IMR-90 (cell line): ENCODE results near the gene PNMA8C. TPM values are rescaled to one million over a fixed set of nuclear protein-coding genes. Genes with fewer than 3 reads are reported as not detected.

Source experiments
- ATAC-seq: fragments of 200-7000 bp; cut with Tn5 transposase; 2 replicates; pipeline ENCODE4 v1.9.1; 2020; ENCODE audit warnings: low read depth, mild to moderate bottlenecking, moderate library complexity
- BruUV-seq: library from RNA; stranded (reverse); fragments of 400-500 nt; replicated peaks from 2 replicates; lab custom pipeline; 2021; lab: Mats Ljungman, UMichigan
- CTCF ChIA-PET: fragments of 300-600 bp; formaldehyde crosslinking; extraction: SDS; loops from one replicate; lab custom pipeline; 2021; ENCODE audit warnings: antibody characterized with exemption; lab: Yijun Ruan, JAX
- POLR2A ChIA-PET: fragments of 300-600 bp; sonication (Branson Sonifier 250); formaldehyde crosslinking; loops from one replicate; lab custom pipeline; 2022; ENCODE audit warnings: antibody characterized with exemption; ENCODE audit not compliant: unreplicated experiment; lab: Charles Lee
- DNase-seq: peaks from one replicate; pipeline ENCODE4 v3.0.0; 2013
- H2AFZ ChIP-seq: replicated peaks from 2 replicates; pipeline ENCODE3; 2013; ENCODE audit warnings: low read length, mild to moderate bottlenecking; ENCODE audit not compliant: poor library complexity
- H2AK5ac ChIP-seq: 2 replicates; pipeline ENCODE4 v1.6.1; 2013; ENCODE audit warnings: low read depth, low read length, inconsistent platforms
- H2AK9ac ChIP-seq: replicated peaks from 2 replicates; pipeline ENCODE3; 2013; ENCODE audit warnings: mild to moderate bottlenecking, low read depth, low read length, moderate library complexity; ENCODE audit not compliant: poor library complexity
- H2BK120ac ChIP-seq: 2 replicates; pipeline ENCODE4 v1.6.1; 2013; ENCODE audit warnings: low read depth, low read length, inconsistent platforms
- H2BK15ac ChIP-seq: 3 replicates; pipeline ENCODE4 v1.6.1; 2013; ENCODE audit warnings: low read depth, low read length, inconsistent platforms
- H2BK20ac ChIP-seq: 2 replicates; pipeline ENCODE4 v1.6.1; 2013; ENCODE audit warnings: low read depth, mild to moderate bottlenecking, inconsistent platforms, low read length, moderate library complexity
- H2BK5ac ChIP-seq: 2 replicates; pipeline ENCODE4 v1.6.1; 2013; ENCODE audit warnings: mild to moderate bottlenecking, low read depth, low read length, inconsistent platforms; ENCODE audit not compliant: poor library complexity, severe bottlenecking
- H3K14ac ChIP-seq: replicated peaks from 2 replicates; pipeline ENCODE4 v1.6.1; 2013; ENCODE audit warnings: low read depth, low read length, inconsistent platforms
- H3K18ac ChIP-seq: 2 replicates; pipeline ENCODE4 v1.6.1; 2013; ENCODE audit warnings: low read depth, low read length, control low read depth
- H3K23ac ChIP-seq: 2 replicates; pipeline ENCODE4 v1.6.1; 2013; ENCODE audit warnings: low read depth, low read length, inconsistent platforms
- H3K27ac ChIP-seq: 2 replicates; pipeline ENCODE4 v1.5.1; 2013; ENCODE audit warnings: mild to moderate bottlenecking, control low read depth, low read length; ENCODE audit not compliant: insufficient read depth
- H3K27me3 ChIP-seq: 2 replicates; pipeline ENCODE4 v1.6.1; 2013; ENCODE audit warnings: low read length; ENCODE audit not compliant: control insufficient read depth, insufficient read depth
- H3K36me3 ChIP-seq: 2 replicates; pipeline ENCODE4 v1.6.1; 2013; ENCODE audit warnings: low read length, mixed read lengths; ENCODE audit not compliant: control insufficient read depth, insufficient read depth
- H3K4ac ChIP-seq: 2 replicates; pipeline ENCODE4 v1.6.1; 2013; ENCODE audit warnings: low read depth, low read length, inconsistent platforms
- H3K4me1 ChIP-seq: 2 replicates; pipeline ENCODE4 v1.6.1; 2013; ENCODE audit warnings: low read length, mixed read lengths; ENCODE audit not compliant: control insufficient read depth, insufficient read depth
- H3K4me2 ChIP-seq: 2 replicates; pipeline ENCODE4 v1.6.1; 2013; ENCODE audit warnings: low read depth, mild to moderate bottlenecking, control low read depth, low read length, moderate library complexity
- H3K4me3 ChIP-seq: 2 replicates; pipeline ENCODE4 v1.5.1; 2013; ENCODE audit warnings: low read depth, mild to moderate bottlenecking, control low read depth, low read length, moderate library complexity; ENCODE audit not compliant: insufficient read depth
- H3K56ac ChIP-seq: 2 replicates; pipeline ENCODE4 v1.6.1; 2013; ENCODE audit warnings: low read length, inconsistent platforms; ENCODE audit not compliant: insufficient read depth; ENCODE audit errors: extremely low read depth
- H3K79me1 ChIP-seq, 2 experiments: 2 replicates each; pipeline ENCODE4 v1.6.1; 2013; ENCODE audit warnings: low read length in 2 of 2, inconsistent platforms in 1 of 2, low read depth in 1 of 2
- H3K9ac ChIP-seq: 2 replicates; pipeline ENCODE4 v1.6.1; 2013; ENCODE audit warnings: low read depth, low read length, control low read depth
- H3K9me1 ChIP-seq: 2 replicates; pipeline ENCODE4 v1.6.1; 2013; ENCODE audit warnings: low read length, inconsistent platforms; ENCODE audit not compliant: insufficient read depth
- H3K9me3 ChIP-seq: 2 replicates; pipeline ENCODE4 v1.6.1; 2013; ENCODE audit warnings: low read length; ENCODE audit not compliant: control insufficient read depth, insufficient read depth
- H4K20me1 ChIP-seq: 2 replicates; pipeline ENCODE4 v1.6.1; 2013; ENCODE audit warnings: low read length, inconsistent platforms; ENCODE audit not compliant: insufficient read depth
- H4K5ac ChIP-seq: 2 replicates; pipeline ENCODE4 v1.6.1; 2013; ENCODE audit warnings: mild to moderate bottlenecking, low read depth, low read length, control low read depth
- H4K8ac ChIP-seq, 2 experiments: 2 replicates each; pipeline ENCODE4 v1.6.1; 2013; ENCODE audit warnings: low read depth in 2 of 2, low read length in 2 of 2, control low read depth in 1 of 2, inconsistent platforms in 1 of 2
- H4K91ac ChIP-seq: 2 replicates; pipeline ENCODE4 v1.6.1; 2013; ENCODE audit warnings: low read depth, low read length, inconsistent platforms; ENCODE audit not compliant: insufficient read depth
- CHD1 ChIP-seq: IDR thresholded peaks from 2 replicates; pipeline ENCODE4 v1.6.1; 2012; ENCODE audit warnings: low read depth, low read length, improper control_type of control experiment
- MAFK ChIP-seq: IDR thresholded peaks from 2 replicates; pipeline ENCODE4 v1.6.1; 2012; ENCODE audit warnings: low read depth, low read length, improper control_type of control experiment
- POLR2A ChIP-seq: IDR thresholded peaks from 2 replicates; pipeline ENCODE4 v1.6.1; 2012; ENCODE audit warnings: mild to moderate bottlenecking, low read depth, low read length
- RFX5 ChIP-seq: IDR thresholded peaks from 2 replicates; pipeline ENCODE4 v1.8.0; 2012; ENCODE audit warnings: low read depth, mild to moderate bottlenecking, low read length, moderate library complexity
- WGBS, 2 experiments: methylation state at CpG; one replicate each; pipeline versions ENCODE4 v1.1.5 to v1.1.7; 2013; ENCODE audit warnings: missing lambda C conversion rate in 2 of 2; ENCODE audit not compliant: insufficient read length in 1 of 2; ENCODE audit errors: extremely low coverage in 2 of 2; 5-methylcytosine and 5-hydroxymethylcytosine counted together
- dilution Hi-C: fragments of 300-500 bp; cut with HindIII; formaldehyde crosslinking; loops from one replicate; pipeline ENCODE4 v1.14.3; 2018; ENCODE audit warnings: low sequenced_read_pairs; ENCODE audit not compliant: unreplicated experiment
- in situ Hi-C: fragments of 300-500 bp; cut with MboI; formaldehyde crosslinking; loops from 3 replicates; pipeline ENCODE4 v1.14.3; 2019; ENCODE audit warnings: low sequenced_read_pairs, inconsistent platforms, mixed read lengths
- intact Hi-C: fragments of 100-400 bp; cut with micrococcal nuclease; formaldehyde crosslinking; loops from 2 replicates; pipeline ENCODE4 v1.10.0; 2022
- polyA plus RNA-seq, 3 experiments: library from polyadenylated mRNA; depleted of rRNA; stranded (reverse); fragments of >200 nt; gene quantifications; 2 replicates each; pipeline ENCODE4 v1.2.3, GENCODE V29; 2012; ENCODE audit warnings: low replicate concordance in 1 of 3
- total RNA-seq: library from RNA; depleted of rRNA; stranded (reverse); fragments of >200 nt; gene quantifications from 2 replicates; pipeline ENCODE4 v1.2.3, GENCODE V29; 2012

The PNMA8C gene
- total and polyA plus RNA-seq, 2 of the 4 experiments (the other 2 are of a cell fraction): 0.09 to 0.18 TPM

- no peaks in the 10 kb centered on the region for H3K9me3 ChIP-seq
- CTCF ChIA-PET: no interaction called here
- no peak overlapping the region for H2BK15ac ChIP-seq
- intact Hi-C loops: no loop called here
- H2BK5ac ChIP-seq: no peak overlapping the region
- H3K4me2 ChIP-seq: no peak overlapping the region
- H3K4me3 ChIP-seq: no peak overlapping the region
- H3K14ac ChIP-seq: no peak overlapping the region
- no peak overlapping the region for H3K27ac ChIP-seq
- in situ Hi-C loops: no loop called here
- no CpG with 5 or more reads among the region's 2 CpGs for WGBS, 2 experiments
- H3K36me3 ChIP-seq: no peaks in the 10 kb centered on the region
- peaks cover 13% of the 10 kb centered on the region for H3K27me3 ChIP-seq
- no peak overlapping the region for H4K8ac ChIP-seq
- no peak overlapping the region for H3K9ac ChIP-seq
- peaks cover 4% of the 10 kb centered on the region; the same call in 1 of the 2 replicates for H3K4me1 ChIP-seq
- H3K23ac ChIP-seq: no peak overlapping the region
- H2BK120ac ChIP-seq: no peak overlapping the region
- H2AFZ ChIP-seq: no peak overlapping the region
- POLR2A ChIA-PET: no interaction called here
- ATAC-seq: no peak
- H4K20me1 ChIP-seq: no peaks in the 10 kb centered on the region
- H3K18ac ChIP-seq: no peak overlapping the region
- no peak overlapping the region for H4K5ac ChIP-seq
- no peaks in the 10 kb centered on the region for H3K9me1 ChIP-seq
- TF ChIP-seq RFX5: no peak
- no peak for TF ChIP-seq CHD1
- TF ChIP-seq MAFK: no peak
- no peak for TF ChIP-seq POLR2A
- no peak overlapping the region for H4K91ac ChIP-seq
- no TSS peak for BruUV-seq
- dilution Hi-C loops: no loop called here
- no peaks in the 10 kb centered on the region for H3K79me1 ChIP-seq
- no peak overlapping the region; the same call in 1 of the 2 replicates for H2AK5ac ChIP-seq
- H2BK20ac ChIP-seq: no peak overlapping the region
- no peak overlapping the region for H2AK9ac ChIP-seq
- no peak overlapping the region for H3K4ac ChIP-seq
- H3K56ac ChIP-seq: no peak overlapping the region
- no peak for DNase-seq
These were observed 32.8 kb upstream of the PNMA8C start for GRCh38 chr19:46461537-46461936.
